HG03139 (cell line): Measurements from ENCODE around the gene PAPSS1.
"Not testable (repeated sequence)": the region's sequence is repeated elsewhere in the genome, so short reads cannot be mapped to it uniquely, and the experiment has no call there.

ENCODE experiments used
- ATAC-seq: cut with Tn5 transposase; IDR thresholded peaks from one replicate; pipeline ENCODE4 v1.9.1; 2021; ENCODE audit not compliant: unreplicated experiment

PAPSS1 gene

GRCh38 chr4:107719922-107720722, at the start of gene PAPSS1:
TSS of gene PAPSS1 (minus strand) at chr4:107720234. CDS start at chr4:107720179, 55 bp downstream.
- ATAC-seq = peak; percentile 78

GRCh38 chr4:107760281-107760947, 40.4 kb upstream of the PAPSS1 start:
- no peak for ATAC-seq

GRCh38 chr4:107757864-107758476, 37.9 kb upstream of the PAPSS1 start:
- no peak for ATAC-seq

- ATAC-seq = no peak
Measured at GRCh38 chr4:107757283-107757682, 37.2 kb upstream of the PAPSS1 start.

- ATAC-seq = no peak
Measured at GRCh38 chr4:107755841-107756356, 35.9 kb upstream of the PAPSS1 start.

GRCh38 chr4:107751670-107752069, 31.6 kb upstream of the PAPSS1 start:
- no peak for ATAC-seq

- ATAC-seq = no peak
Measured at GRCh38 chr4:107747748-107748486, 27.9 kb upstream of the PAPSS1 start.

GRCh38 chr4:107746161-107746560, 26.1 kb upstream of the PAPSS1 start:
- no peak for ATAC-seq

DNA sequence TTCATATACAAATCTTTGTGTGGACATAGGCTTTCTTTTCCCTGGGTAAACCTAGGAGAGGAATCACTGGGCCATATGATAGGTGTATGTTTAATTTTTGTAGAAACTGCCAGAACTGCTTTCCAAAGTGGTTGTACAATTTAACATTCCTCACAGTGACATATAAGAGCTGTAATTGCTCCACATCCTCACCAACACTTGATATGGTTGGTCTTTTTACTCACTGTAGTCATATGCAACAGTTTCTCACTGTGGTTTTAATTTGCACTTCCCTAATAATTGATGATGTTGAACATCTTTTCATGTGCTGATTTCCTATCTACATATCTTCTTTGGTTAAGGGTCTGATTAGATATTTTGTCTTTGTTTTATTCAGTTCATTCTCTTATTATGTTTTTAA, 24.5 kb upstream of the PAPSS1 start:
- ATAC-seq = no peak

GRCh38 chr4:107743532-107743931, 23.5 kb upstream of the PAPSS1 start:
- ATAC-seq = no peak

DNA sequence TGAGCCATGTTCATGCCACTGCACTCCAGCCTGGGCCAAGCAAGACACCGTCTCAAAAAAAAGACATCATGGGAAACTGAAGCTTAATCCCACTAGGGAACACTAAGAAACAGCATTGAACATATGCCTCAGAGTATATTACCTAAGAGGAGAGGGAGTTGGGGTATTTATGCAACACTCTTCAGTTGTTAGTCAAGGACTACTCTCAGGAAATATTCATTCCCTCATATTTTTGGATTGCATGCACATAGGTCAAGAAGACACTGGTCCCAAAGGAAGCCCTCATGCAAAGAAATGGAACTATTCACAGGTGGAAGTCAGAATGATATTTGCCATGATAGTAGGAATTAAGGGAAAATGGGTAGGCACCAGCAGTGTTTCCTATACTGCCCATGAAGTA, 22.8 kb upstream of the PAPSS1 start:
- ATAC-seq = no peak

DNA sequence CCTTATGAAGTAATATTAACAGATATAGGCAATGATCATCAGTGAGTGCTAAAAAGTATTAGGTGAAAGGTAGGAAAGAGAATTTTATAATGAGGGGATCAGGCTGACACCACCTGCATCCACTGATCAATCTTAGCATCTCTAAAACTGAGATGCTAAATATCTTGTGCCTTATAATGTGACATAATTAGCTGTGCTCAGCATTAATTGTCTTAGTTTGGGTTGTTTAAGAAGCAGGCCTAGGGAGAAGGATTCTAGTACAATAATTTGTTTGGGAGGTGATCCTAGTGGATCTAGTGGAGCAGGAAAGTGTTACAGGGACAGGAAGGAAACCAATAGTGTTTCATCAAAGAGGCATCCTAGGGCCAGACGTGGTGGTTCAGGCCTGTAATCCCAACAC, 22.2 kb upstream of the PAPSS1 start:
- no peak for ATAC-seq

DNA sequence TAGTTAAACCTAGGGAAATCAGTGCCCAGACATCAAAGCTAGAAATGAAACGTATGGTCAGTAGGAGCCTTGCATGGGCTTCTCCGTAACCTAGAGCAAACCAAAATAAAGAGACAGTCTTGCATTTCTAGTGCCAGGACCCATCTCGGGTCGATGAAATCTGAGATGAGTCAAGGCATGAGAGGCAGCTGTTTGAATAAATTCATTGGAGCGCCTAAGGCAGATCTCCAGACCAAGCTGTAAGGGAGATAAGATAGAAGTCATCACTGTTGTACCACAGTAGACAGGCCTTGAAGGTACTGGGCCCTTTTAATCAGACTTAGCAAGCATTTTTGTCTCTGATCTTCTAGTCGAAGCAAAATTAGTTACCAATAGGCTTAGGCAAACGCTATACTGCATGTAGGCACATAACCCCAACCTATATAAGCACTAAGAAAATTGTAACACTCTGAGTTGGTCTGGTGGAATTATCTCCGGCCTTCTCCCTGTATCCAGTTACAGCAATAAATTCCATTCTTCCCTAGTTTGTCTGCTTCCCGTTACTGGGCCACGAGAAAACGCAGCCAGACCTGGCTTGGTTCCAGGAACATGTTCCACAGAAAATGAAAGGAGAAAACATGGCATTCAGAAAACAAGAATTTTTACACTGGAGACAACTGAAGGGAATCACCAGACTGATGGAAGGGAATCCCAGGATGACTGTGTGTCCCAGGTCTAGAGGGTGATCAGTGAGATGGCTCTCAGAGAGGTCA, 21.1 kb upstream of the PAPSS1 start:
- no peak for ATAC-seq

- ATAC-seq = no peak
Measured at GRCh38 chr4:107740381-107740780, 20.3 kb upstream of the PAPSS1 start.

- ATAC-seq = no peak
Measured at GRCh38 chr4:107737450-107737849, 17.4 kb upstream of the PAPSS1 start.

- peak; percentile 56 for ATAC-seq
Measured at GRCh38 chr4:107736924-107737448, 17.0 kb upstream of the PAPSS1 start.

- no peak for ATAC-seq
Measured at GRCh38 chr4:107736037-107736436, 16.0 kb upstream of the PAPSS1 start.

DNA sequence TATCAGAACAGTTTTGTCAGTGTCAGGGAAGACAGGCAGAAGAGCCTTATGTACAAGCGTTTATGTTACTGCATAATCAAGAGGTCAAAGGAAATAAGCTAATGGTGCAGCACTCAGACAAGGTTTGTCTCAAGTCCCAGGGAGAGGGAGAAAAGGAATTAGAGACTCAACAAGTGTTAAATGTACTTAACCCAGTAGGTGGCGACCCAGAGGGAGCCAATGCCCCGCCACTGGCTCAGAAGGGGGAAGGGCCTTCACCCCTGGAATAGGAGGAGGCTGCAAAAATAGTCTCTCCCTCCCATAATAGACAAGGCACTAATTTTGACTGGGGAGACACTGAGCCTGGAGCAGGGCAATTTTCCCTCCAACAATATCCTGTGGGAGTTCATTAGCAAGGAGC, 14.1 kb upstream of the PAPSS1 start:
- no peak for ATAC-seq

GRCh38 chr4:107733431-107733925, 13.4 kb upstream of the PAPSS1 start:
- ATAC-seq = no peak

- ATAC-seq = not testable (repeated sequence)
Measured at GRCh38 chr4:107729050-107729449, 9.0 kb upstream of the PAPSS1 start.
